ENCODE data around the gene FCHO1. TPM values are rescaled to one million over a fixed set of nuclear protein-coding genes. Genes with fewer than 3 reads are reported as not detected.

The FCHO1 gene
- total RNA-seq, 2 experiments from 2014 or later: 85.6 to 107 TPM

DNA sequence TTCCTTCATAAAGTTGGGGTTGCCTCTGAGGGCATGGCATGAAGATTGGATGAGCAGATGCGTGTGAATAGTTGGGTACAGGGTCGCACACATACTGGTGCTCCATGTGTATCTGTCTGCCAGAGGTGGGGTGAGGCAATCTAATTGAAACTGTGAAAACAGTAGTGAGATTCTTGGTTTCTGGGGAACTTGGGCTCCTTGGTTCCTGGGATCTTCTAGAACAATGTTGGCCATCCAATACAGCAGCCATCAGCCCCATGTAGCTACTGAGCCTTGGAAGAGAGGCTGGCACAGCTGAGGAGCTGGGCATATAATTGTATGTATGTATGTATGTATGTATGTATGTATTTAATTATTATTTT lies 616 bp downstream of the FCHO1 start:
- BruUV-seq (replicated peaks): TSS peak; percentile 82
- Histone ChIP-seq H3K4me1 (ENCODE audit: insufficient read depth, low read length, poor library complexity, severe bottlenecking) (peaks cover 77% of the 10 kb centered on the region), H3K9me2 (ENCODE audit: insufficient read depth, low read length) (no peaks in the 10 kb centered on the region), H3K36me3 (ENCODE audit: insufficient read depth, low read length) (peaks cover 34% of the 10 kb centered on the region), H2AFZ (ENCODE audit: low read length) (no peak overlapping the region), H3K79me2 (ENCODE audit: insufficient read depth, low read depth, low read length) (peaks cover 58% of the 10 kb centered on the region), H3K9me3 (ENCODE audit: low read length) (no peaks in the 10 kb centered on the region), H3K27ac (ENCODE audit: low read depth, low read length, poor library complexity, severe bottlenecking) (peak overlapping the region; percentile 93), H3K4me2 (ENCODE audit: low read length) (peak overlapping the region; percentile 82), H4K20me1 (ENCODE audit: insufficient read depth, low read length) (no peaks in the 10 kb centered on the region), H3K4me3 (ENCODE audit: low read depth, low read length, poor library complexity, severe bottlenecking) (peak overlapping the region; percentile 74)
- DNase-seq (ENCODE audit: low spot score): no peak
- intact Hi-C loops (cut with micrococcal nuclease; ENCODE audit: unreplicated experiment): loop anchor here (5.0 to 10.0 kb wide), 3 partner anchors 227 to 445 kb away; partner anchors contain the start of genes DDA1, MAST3 and MRPL34
- CTCF ChIA-PET (ENCODE audit: unreplicated experiment): interaction anchor here (1.2 kb wide), 1 partner anchor 15 kb away, joined by 3 read pairs; no protein-coding TSS in a partner anchor
- no peak for TF ChIP-seq EZH2phosphoT487 (IDR thresholded peaks at IDR 0.05; ENCODE audit: borderline replicate concordance, low read depth, low read length)
- TF ChIP-seq, protein P1, sequence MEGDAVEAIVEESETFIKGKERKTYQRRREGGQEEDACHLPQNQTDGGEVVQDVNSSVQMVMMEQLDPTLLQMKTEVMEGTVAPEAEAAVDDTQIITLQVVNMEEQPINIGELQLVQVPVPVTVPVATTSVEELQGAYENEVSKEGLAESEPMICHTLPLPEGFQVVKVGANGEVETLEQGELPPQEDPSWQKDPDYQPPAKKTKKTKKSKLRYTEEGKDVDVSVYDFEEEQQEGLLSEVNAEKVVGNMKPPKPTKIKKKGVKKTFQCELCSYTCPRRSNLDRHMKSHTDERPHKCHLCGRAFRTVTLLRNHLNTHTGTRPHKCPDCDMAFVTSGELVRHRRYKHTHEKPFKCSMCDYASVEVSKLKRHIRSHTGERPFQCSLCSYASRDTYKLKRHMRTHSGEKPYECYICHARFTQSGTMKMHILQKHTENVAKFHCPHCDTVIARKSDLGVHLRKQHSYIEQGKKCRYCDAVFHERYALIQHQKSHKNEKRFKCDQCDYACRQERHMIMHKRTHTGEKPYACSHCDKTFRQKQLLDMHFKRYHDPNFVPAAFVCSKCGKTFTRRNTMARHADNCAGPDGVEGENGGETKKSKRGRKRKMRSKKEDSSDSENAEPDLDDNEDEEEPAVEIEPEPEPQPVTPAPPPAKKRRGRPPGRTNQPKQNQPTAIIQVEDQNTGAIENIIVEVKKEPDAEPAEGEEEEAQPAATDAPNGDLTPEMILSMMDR (conservative IDR thresholded peaks at IDR 0.05; ENCODE audit: low read length): no peak
- POLR2A ChIA-PET: interaction anchor here (1.0 to 2.6 kb wide), 6 partner anchors 10 to 95 kb away, joined by 3 to 14 read pairs (median 6); partner anchors contain the start of genes JAK3 and MAP1S

DNA sequence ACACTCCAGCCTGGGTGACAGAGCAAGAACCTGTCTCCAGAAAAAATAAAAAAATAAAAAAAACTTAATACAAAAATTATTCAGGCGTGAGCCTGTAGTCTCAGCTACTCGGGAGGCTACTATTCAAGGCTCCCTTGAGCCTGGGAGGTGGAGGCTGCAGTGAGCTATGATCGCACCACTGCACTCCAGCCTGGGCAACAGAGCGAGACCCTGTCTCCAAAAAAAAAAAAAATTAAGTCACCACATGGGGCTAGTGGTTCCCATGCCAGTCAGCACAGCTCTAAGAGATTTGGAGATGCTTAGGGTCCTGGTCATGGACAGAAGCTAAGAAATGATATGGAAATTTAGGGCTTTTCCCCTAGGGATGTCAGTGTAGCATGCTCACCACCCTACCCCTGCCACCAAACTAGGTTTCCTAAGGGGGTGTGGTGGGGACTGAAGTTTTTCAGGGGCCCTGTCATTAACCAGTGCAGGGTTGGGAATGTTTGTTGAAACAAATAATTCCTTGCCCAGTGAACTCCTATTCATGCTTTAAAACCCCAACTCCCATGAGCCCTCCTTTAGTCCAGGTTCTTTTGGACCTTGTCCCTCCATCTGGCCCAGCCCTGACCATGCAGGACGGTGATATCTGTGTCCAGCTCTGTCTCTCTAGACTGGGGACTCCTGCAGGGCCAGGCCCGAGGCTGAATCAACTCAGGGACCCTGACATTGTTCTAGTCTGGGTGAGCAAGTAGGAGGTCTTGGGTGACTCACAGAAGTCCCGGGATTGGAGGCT lies 1.8 kb downstream of the FCHO1 start:
- POLR2A ChIA-PET: interaction anchor here (0.6 to 2.6 kb wide), 10 partner anchors 11 to 579 kb away, joined by 3 to 14 read pairs (median 3); partner anchors contain the start of gene JAK3
- Histone ChIP-seq H3K27ac (ENCODE audit: low read depth, low read length, poor library complexity, severe bottlenecking) (peak overlapping the region; percentile 93), H3K4me2 (ENCODE audit: low read length) (peak overlapping the region; percentile 82), H4K20me1 (ENCODE audit: insufficient read depth, low read length) (no peaks in the 10 kb centered on the region), H3K9me3 (ENCODE audit: low read length) (no peaks in the 10 kb centered on the region), H3K4me1 (ENCODE audit: insufficient read depth, low read length, poor library complexity, severe bottlenecking) (peaks cover 72% of the 10 kb centered on the region), H3K79me2 (ENCODE audit: insufficient read depth, low read depth, low read length) (peaks cover 54% of the 10 kb centered on the region), H3K9me2 (ENCODE audit: insufficient read depth, low read length) (no peaks in the 10 kb centered on the region), H3K4me3 (ENCODE audit: low read depth, low read length, poor library complexity, severe bottlenecking) (peak overlapping the region; percentile 74), H2AFZ (ENCODE audit: low read length) (no peak overlapping the region), H3K36me3 (ENCODE audit: insufficient read depth, low read length) (peaks cover 42% of the 10 kb centered on the region)
- no TSS peak for BruUV-seq (replicated peaks)
- TF ChIP-seq, protein P1 (conservative IDR thresholded peaks at IDR 0.05; ENCODE audit: low read length): no peak
- no peak for TF ChIP-seq EZH2phosphoT487 (IDR thresholded peaks at IDR 0.05; ENCODE audit: borderline replicate concordance, low read depth, low read length)
- CTCF ChIA-PET (ENCODE audit: unreplicated experiment): interaction anchor here (0.7 to 1.9 kb wide), 4 partner anchors 14 to 46 kb away, joined by 3 to 7 read pairs (median 4); no protein-coding TSS in a partner anchor
- intact Hi-C loops (cut with micrococcal nuclease; ENCODE audit: unreplicated experiment): loop anchor here (5.0 to 10.0 kb wide), 3 partner anchors 228 to 446 kb away; partner anchors contain the start of genes DDA1, MAST3 and MRPL34
- DNase-seq (ENCODE audit: low spot score): peak; percentile 45

All from OCI-LY7 (cell line).